Gastrocnemius medialis (tissue), 4 donors: ENCODE data around the gene AFTPH.

ENCODE experiments used
- POLR2A ChIP-seq, 2 donors: fragments of 450-650 bp; IDR thresholded peaks; one replicate each; pipeline ENCODE4 v1.6.1; 2017; ENCODE audit warnings: antibody characterized with exemption in 2 of 2, mild to moderate bottlenecking in 2 of 2, moderate library complexity in 2 of 2
- TF ChIP-seq, protein P1 (sequence below), 5 experiments: fragments of 450-650 bp in 3 of 5; fragments of 200-600 bp in 2 of 5; sonication (generic) in 2 of 5; IDR thresholded peaks in 4 of 5; conservative IDR thresholded peaks in 1 of 5; 1 replicate in 4 of 5; 2 replicates in 1 of 5; pipeline ENCODE4 v1.5.1; 2016 to 2019; ENCODE audit warnings: antibody characterized with exemption in 5 of 5, mild to moderate bottlenecking in 3 of 5, moderate library complexity in 3 of 5

DNA sequence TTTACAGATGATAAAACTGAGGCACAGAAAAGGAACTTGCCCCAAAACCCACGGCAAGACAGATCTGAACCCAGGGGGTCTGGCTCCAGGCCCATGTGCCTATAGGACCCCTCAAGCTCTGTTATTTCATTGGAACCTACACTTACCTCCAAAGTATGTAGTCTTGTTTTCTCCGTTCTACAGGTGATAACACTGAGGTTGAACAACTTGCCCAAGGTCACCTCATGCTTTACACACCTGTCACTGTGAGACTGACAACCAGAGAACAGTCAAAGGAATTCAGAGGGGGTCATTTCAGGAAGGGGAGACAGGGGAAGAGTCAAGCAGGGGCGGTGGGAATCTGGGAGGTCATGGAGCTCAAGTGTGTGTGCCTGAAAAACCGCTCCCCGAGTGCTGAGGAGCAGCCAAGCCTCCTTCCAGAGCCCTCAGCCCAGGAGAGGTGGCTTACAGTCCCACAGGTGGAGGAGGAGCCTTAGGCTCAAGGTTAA lies 81.9 kb downstream of the AFTPH start:
- no peak for TF ChIP-seq POLR2A (IDR thresholded peaks at IDR 0.05)
- TF ChIP-seq, protein P1, sequence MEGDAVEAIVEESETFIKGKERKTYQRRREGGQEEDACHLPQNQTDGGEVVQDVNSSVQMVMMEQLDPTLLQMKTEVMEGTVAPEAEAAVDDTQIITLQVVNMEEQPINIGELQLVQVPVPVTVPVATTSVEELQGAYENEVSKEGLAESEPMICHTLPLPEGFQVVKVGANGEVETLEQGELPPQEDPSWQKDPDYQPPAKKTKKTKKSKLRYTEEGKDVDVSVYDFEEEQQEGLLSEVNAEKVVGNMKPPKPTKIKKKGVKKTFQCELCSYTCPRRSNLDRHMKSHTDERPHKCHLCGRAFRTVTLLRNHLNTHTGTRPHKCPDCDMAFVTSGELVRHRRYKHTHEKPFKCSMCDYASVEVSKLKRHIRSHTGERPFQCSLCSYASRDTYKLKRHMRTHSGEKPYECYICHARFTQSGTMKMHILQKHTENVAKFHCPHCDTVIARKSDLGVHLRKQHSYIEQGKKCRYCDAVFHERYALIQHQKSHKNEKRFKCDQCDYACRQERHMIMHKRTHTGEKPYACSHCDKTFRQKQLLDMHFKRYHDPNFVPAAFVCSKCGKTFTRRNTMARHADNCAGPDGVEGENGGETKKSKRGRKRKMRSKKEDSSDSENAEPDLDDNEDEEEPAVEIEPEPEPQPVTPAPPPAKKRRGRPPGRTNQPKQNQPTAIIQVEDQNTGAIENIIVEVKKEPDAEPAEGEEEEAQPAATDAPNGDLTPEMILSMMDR (IDR thresholded peaks at IDR 0.05 in 4 of 5, conservative IDR thresholded peaks at IDR 0.05 in 1 of 5), result no peak
